Thyroid gland (tissue), 4 donors: ENCODE data around the gene APBB2. TPM values are rescaled to one million over a fixed set of nuclear protein-coding genes. Genes with fewer than 3 reads are reported as not detected.

Source experiments
- DNase-seq, 2 donors: peaks; one replicate each; pipeline ENCODE4 v3.0.0-alpha.2; 2019
- H3K27ac ChIP-seq, 3 donors: fragments of 200-600 bp; sonication (generic); 1 replicate in 2 of 3; 2 replicates in 1 of 3; pipeline ENCODE4 v1.5.1; 2016 to 2019; ENCODE audit warnings: mild to moderate bottlenecking in 1 of 3, moderate library complexity in 1 of 3
- H3K27me3 ChIP-seq: fragments of 200-600 bp; sonication (generic); one replicate; pipeline ENCODE4 v1.5.1; 2019
- H3K36me3 ChIP-seq, 2 donors: fragments of 200-600 bp; sonication (generic); one replicate each; pipeline ENCODE4 v1.5.1; 2016 to 2019
- H3K4me1 ChIP-seq, 2 donors: fragments of 200-600 bp; sonication (generic); one replicate each; pipeline ENCODE4 v1.5.1; 2017 to 2019
- H3K4me3 ChIP-seq, 3 donors: fragments of 200-600 bp; sonication (generic); replicated peaks in 1 of 3; 1 replicate in 2 of 3; 2 replicates in 1 of 3; pipeline ENCODE4 v1.5.1; 2016; ENCODE audit warnings: mild to moderate bottlenecking in 1 of 3
- H3K9me3 ChIP-seq: fragments of 200-600 bp; sonication (generic); one replicate; pipeline ENCODE4 v1.5.1; 2017
- CTCF ChIP-seq, 6 experiments: fragments of 200-600 bp in 3 of 6; fragments of 450-650 bp in 3 of 6; sonication (generic) in 3 of 6; IDR thresholded peaks; one replicate each; pipeline ENCODE4 v1.5.1; 2016 to 2019; ENCODE audit warnings: antibody characterized with exemption in 6 of 6, mild to moderate bottlenecking in 2 of 6, inconsistent platforms in 1 of 6, moderate library complexity in 1 of 6
- POLR2A ChIP-seq, 2 donors: fragments of 450-650 bp; IDR thresholded peaks; one replicate each; pipeline ENCODE4 v1.6.1; 2017; ENCODE audit warnings: antibody characterized with exemption in 2 of 2, mild to moderate bottlenecking in 2 of 2, moderate library complexity in 1 of 2
- WGBS, 2 donors: methylation state at CpG; one replicate each; pipeline ENCODE4 v1.1.5; 2017; 5-methylcytosine and 5-hydroxymethylcytosine counted together
- intact Hi-C: fragments of 100-400 bp; cut with DNase I; formaldehyde crosslinking; loops from one replicate; pipeline ENCODE4 v1.15.1; 2023
- total RNA-seq, 4 donors: library from RNA; depleted of rRNA; stranded (reverse); fragments of >200 nt; gene quantifications; one replicate each; pipeline ENCODE4 v1.2.3, GENCODE V29; 2016

The APBB2 gene
- total RNA-seq, 4 donors from 2014 or later: 174 to 253 (median 199) TPM

- no peaks in the 10 kb centered on the region for H3K4me1 ChIP-seq
- no peak overlapping the region for H3K4me3 ChIP-seq
- H3K36me3 ChIP-seq: no peaks in the 10 kb centered on the region
- WGBS, 2 donors: 92 to 94% methylated on average over 3 of the region's 3 CpGs
- no peaks in the 10 kb centered on the region for H3K9me3 ChIP-seq
- H3K27me3 ChIP-seq: no peaks in the 10 kb centered on the region
- intact Hi-C loops: no loop called here
- TF ChIP-seq CTCF (IDR thresholded peaks at IDR 0.05) (no peak), POLR2A (IDR thresholded peaks at IDR 0.05) (no peak)
- no peak overlapping the region for H3K27ac ChIP-seq
- DNase-seq: no peak
These were observed 424.6 kb downstream of the APBB2 start for GRCh38 chr4:40789771-40790170.

DNA sequence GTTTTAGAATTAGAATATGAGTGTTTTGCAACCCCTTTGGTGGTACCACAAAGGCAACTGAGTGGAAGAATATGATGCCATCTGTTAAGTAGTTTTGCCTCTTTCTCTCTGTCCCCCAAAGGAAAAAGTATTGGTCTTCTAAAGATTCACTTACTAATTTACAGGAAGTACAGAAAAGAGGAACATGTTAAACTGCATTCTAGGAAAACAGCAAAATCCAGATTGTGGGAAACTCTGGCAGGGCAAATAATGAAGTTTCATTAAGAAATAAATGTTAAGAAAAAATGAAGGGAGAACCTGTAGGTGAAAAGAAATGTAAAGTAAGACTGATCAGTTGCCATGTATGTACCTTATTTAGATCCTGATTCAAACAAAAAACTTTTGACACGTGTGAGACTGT, 425.3 kb downstream of the APBB2 start:
- no peak overlapping the region for H3K4me3 ChIP-seq
- intact Hi-C loops: no loop called here
- H3K27me3 ChIP-seq: no peaks in the 10 kb centered on the region
- no peak overlapping the region for H3K27ac ChIP-seq
- 76 to 88% methylated on average over 1 of the region's 1 CpG for WGBS, 2 donors
- no peak for DNase-seq
- no peaks in the 10 kb centered on the region for H3K9me3 ChIP-seq
- no peaks in the 10 kb centered on the region for H3K36me3 ChIP-seq
- no peak for TF ChIP-seq CTCF (IDR thresholded peaks at IDR 0.05)
- TF ChIP-seq POLR2A (IDR thresholded peaks at IDR 0.05): no peak
- no peaks in the 10 kb centered on the region for H3K4me1 ChIP-seq

- WGBS, 2 donors: 88 to 91% methylated on average over 2 of the region's 2 CpGs
- intact Hi-C loops: no loop called here
These were observed 426.0 kb downstream of the APBB2 start for GRCh38 chr4:40788331-40788730.

GRCh38 chr4:40785727-40786126, 428.6 kb downstream of the APBB2 start:
- no peak overlapping the region for H3K27ac ChIP-seq
- no peaks in the 10 kb centered on the region for H3K9me3 ChIP-seq
- TF ChIP-seq CTCF (IDR thresholded peaks at IDR 0.05): no peak
- no peak for TF ChIP-seq POLR2A (IDR thresholded peaks at IDR 0.05)
- no peaks in the 10 kb centered on the region for H3K36me3 ChIP-seq
- H3K4me3 ChIP-seq: no peak overlapping the region
- no peaks in the 10 kb centered on the region for H3K27me3 ChIP-seq
- intact Hi-C loops: no loop called here
- DNase-seq: no peak
- WGBS, 2 donors: 94 to 96% methylated on average over 12 of the region's 12 CpGs
- no peaks in the 10 kb centered on the region for H3K4me1 ChIP-seq

More at GRCh38 chr4:40788331-40788730, 426.0 kb downstream of the APBB2 start:
- H3K9me3 ChIP-seq: no peaks in the 10 kb centered on the region
- no peak overlapping the region for H3K4me3 ChIP-seq
- no peaks in the 10 kb centered on the region for H3K36me3 ChIP-seq
- no peaks in the 10 kb centered on the region for H3K27me3 ChIP-seq
- no peak for DNase-seq
- no peaks in the 10 kb centered on the region for H3K4me1 ChIP-seq
- no peak overlapping the region for H3K27ac ChIP-seq
- TF ChIP-seq POLR2A (IDR thresholded peaks at IDR 0.05) (no peak), CTCF (IDR thresholded peaks at IDR 0.05) (no peak)

GRCh38 chr4:40782876-40783275, 431.5 kb downstream of the APBB2 start:
- DNase-seq: no peak
- TF ChIP-seq CTCF (IDR thresholded peaks at IDR 0.05): no peak
- TF ChIP-seq POLR2A (IDR thresholded peaks at IDR 0.05): no peak
- Histone ChIP-seq H3K9me3 (no peaks in the 10 kb centered on the region), H3K4me3 (no peak overlapping the region), H3K36me3 (no peaks in the 10 kb centered on the region), H3K27ac (no peak overlapping the region), H3K27me3 (no peaks in the 10 kb centered on the region), H3K4me1 (no peaks in the 10 kb centered on the region)
- WGBS, 2 donors: 92 to 96% methylated on average over 2 of the region's 2 CpGs
- intact Hi-C loops: no loop called here
